Ovary (tissue), 9 donors: ENCODE data around the gene TMTC2. TPM values are rescaled to one million over a fixed set of nuclear protein-coding genes. Genes with fewer than 3 reads are reported as not detected.

Experiments
- DNase-seq, 5 donors: peaks; one replicate each; pipeline ENCODE4 v3.0.0-alpha.2; 2019 to 2020
- H3K27ac ChIP-seq, 2 donors: fragments of 200-600 bp; one replicate each; pipeline versions ENCODE4 v1.5.1 to v1.8.0; 2019 to 2022
- H3K27me3 ChIP-seq: fragments of 200-600 bp; one replicate; pipeline ENCODE4 v1.8.0; 2022
- H3K36me3 ChIP-seq: fragments of 200-600 bp; sonication (generic); one replicate; pipeline ENCODE4 v1.5.1; 2019
- H3K4me1 ChIP-seq: one replicate; pipeline ENCODE4 v1.8.1; 2013; ENCODE audit warnings: mild to moderate bottlenecking, moderate library complexity; ENCODE audit not compliant: insufficient read depth
- H3K4me3 ChIP-seq: fragments of 200-600 bp; sonication (generic); one replicate; pipeline ENCODE4 v1.5.1; 2017
- H3K9me3 ChIP-seq, 2 donors: fragments of 200-600 bp in 1 of 2; sonication (generic) in 1 of 2; one replicate each; pipeline versions ENCODE4 v1.5.1 to v1.8.1; 2013 to 2019; ENCODE audit warnings: mild to moderate bottlenecking in 1 of 2, moderate library complexity in 1 of 2
- CTCF ChIP-seq, 3 donors: fragments of 450-650 bp in 2 of 3; fragments of 200-600 bp in 1 of 3; IDR thresholded peaks; one replicate each; pipeline versions ENCODE4 v1.5.1 to v1.8.0; 2016 to 2022; ENCODE audit warnings: antibody characterized with exemption in 3 of 3, mild to moderate bottlenecking in 1 of 3
- EP300 ChIP-seq: sonication (generic); formaldehyde crosslinking; IDR thresholded peaks from one replicate; pipeline ENCODE4 v1.6.1; 2017; ENCODE audit warnings: antibody characterized with exemption
- POLR2A ChIP-seq: fragments of 450-650 bp; IDR thresholded peaks from one replicate; pipeline ENCODE4 v1.6.1; 2017; ENCODE audit warnings: antibody characterized with exemption, mild to moderate bottlenecking, moderate library complexity
- WGBS, 3 donors: extraction: QIAGEN DNeasy Blood & Tissue Kit in 1 of 3; methylation state at CpG; one replicate each; pipeline versions ENCODE4 v1.1.5 to v1.1.7; 2013 to 2017; 5-methylcytosine and 5-hydroxymethylcytosine counted together
- intact Hi-C, 4 donors: fragments of 100-400 bp; cut with DNase I; formaldehyde crosslinking; loops; one replicate each; pipeline versions ENCODE4 v1.11.0 to v1.15.1; 2022 to 2023
- polyA plus RNA-seq, 2 donors: library from polyadenylated mRNA; stranded (reverse); fragments of 200-250 nt in 1 of 2; fragments of 350-450 nt in 1 of 2; fragmentation: Illumina TruSeq in 1 of 2; extraction: RNeasy Lipid Tissue Mini Kit (QIAGEN cat#74804) in 1 of 2; gene quantifications; one replicate each; pipeline ENCODE4 v1.2.3, GENCODE V29; 2013 to 2014
- total RNA-seq, 7 donors: library from RNA; depleted of rRNA in 2 of 7; stranded (reverse); fragments of >200 nt in 2 of 7; fragmentation: NEBNext Ultra II Directional in 3 of 7; extraction: Animal tissue kit (Norgen Biotek cat#: 25700) in 3 of 7; gene quantifications; one replicate each; pipeline versions ENCODE4 v1.1.0 to v1.2.4, GENCODE V29; 2016 to 2023
- donor health status: DM: no; HTN: no; CAD: no; lungs with moderate emphysema.
- donor health status: DM: no; HTN: no; CAD: no.
- donor health status: Bipolar disorder and iron deficiency.
- donor health status: DM: yes; HTN: yes; CAD: no.
- donor health status: DM: no; HTN: no; CAD: no.
- donor health status: DM: yes; HTN: yes; CAD: no.

TMTC2 gene
- total and polyA plus RNA-seq, 9 donors = 2.0 to 22.6 (median 5.6) TPM

GRCh38 chr12:83172441-83172840, 485.7 kb downstream of the TMTC2 start:
- Histone ChIP-seq H3K4me1 (no peaks in the 10 kb centered on the region), H3K4me3 (no peak overlapping the region), H3K27ac (no peak overlapping the region), H3K36me3 (no peaks in the 10 kb centered on the region), H3K27me3 (no peaks in the 10 kb centered on the region), H3K9me3 (no peaks in the 10 kb centered on the region)
- TF ChIP-seq EP300 (no peak), CTCF (IDR thresholded peaks at IDR 0.05) (no peak), POLR2A (no peak)
- no peak for DNase-seq
- 64 to 90% (median 74%) methylated on average over 2 of the region's 2 CpGs for WGBS, 3 donors
- intact Hi-C loops = no loop called here

GRCh38 chr12:83172866-83173649, 486.4 kb downstream of the TMTC2 start:
- TF ChIP-seq EP300 (no peak), POLR2A (no peak), CTCF (IDR thresholded peaks at IDR 0.05) (no peak)
- Histone ChIP-seq H3K36me3 (no peaks in the 10 kb centered on the region), H3K4me3 (no peak overlapping the region), H3K4me1 (no peaks in the 10 kb centered on the region), H3K27me3 (no peaks in the 10 kb centered on the region), H3K27ac (no peak overlapping the region), H3K9me3 (no peaks in the 10 kb centered on the region)
- intact Hi-C loops = no loop called here
- DNase-seq = no peak
- 61 to 69% (median 68%) methylated on average over 7 of the region's 7 CpGs for WGBS, 3 donors

DNA sequence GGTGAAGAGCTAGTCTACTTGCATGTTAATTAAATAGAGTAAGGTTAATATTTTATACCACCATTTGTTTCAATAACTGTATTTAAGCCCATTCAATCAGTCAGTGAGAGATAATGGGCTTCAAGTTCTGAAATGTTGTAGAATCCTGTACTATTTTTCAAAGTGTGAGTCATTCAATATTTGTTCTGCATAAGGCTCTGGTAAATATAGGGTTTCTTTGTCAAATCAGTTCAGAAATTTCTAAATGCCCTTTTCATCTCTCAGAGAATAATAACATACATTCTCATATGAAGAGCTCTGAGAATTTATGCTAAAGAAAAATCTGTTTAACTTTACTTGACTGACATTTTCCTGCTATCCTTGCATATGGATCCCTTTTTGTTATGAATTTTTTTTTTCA, 493.3 kb downstream of the TMTC2 start:
- Histone ChIP-seq H3K36me3 (no peaks in the 10 kb centered on the region), H3K27me3 (no peaks in the 10 kb centered on the region), H3K4me1 (no peaks in the 10 kb centered on the region), H3K4me3 (no peak overlapping the region), H3K9me3 (no peaks in the 10 kb centered on the region), H3K27ac (no peak overlapping the region)
- no peak for DNase-seq
- intact Hi-C loops = no loop called here
- no peak for TF ChIP-seq EP300
- TF ChIP-seq POLR2A = no peak
- no peak for TF ChIP-seq CTCF (IDR thresholded peaks at IDR 0.05)

DNA sequence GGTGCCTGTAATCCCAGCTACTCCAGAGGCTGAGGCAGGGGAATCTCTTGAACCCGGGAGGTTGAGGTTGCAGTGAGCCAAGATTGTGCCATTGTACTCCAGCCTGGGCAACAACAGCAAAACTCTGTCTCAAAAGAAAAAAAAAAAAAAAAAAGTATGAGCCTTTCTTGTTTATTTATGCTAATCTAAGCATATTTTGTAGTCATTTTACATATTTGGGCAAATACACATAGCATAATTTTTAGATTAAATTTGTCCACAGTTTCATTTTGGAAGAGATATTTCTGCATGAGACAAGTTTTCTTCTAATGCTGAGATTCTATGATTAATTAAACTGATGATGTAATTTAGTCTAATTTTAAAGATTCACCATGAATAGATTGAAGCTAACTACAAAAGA, 494.4 kb downstream of the TMTC2 start:
- 90 to 100% (median 91%) methylated on average over 1 of the region's 1 CpG for WGBS, 3 donors
- Histone ChIP-seq H3K9me3 (no peaks in the 10 kb centered on the region), H3K27ac (no peak overlapping the region), H3K4me1 (no peaks in the 10 kb centered on the region), H3K36me3 (no peaks in the 10 kb centered on the region), H3K27me3 (no peaks in the 10 kb centered on the region), H3K4me3 (no peak overlapping the region)
- no peak for DNase-seq
- TF ChIP-seq POLR2A (no peak), EP300 (no peak), CTCF (IDR thresholded peaks at IDR 0.05) (no peak)
- intact Hi-C loops = no loop called here
